ENCODE measurements around the gene PRIMA1.

The PRIMA1 gene

DNA sequence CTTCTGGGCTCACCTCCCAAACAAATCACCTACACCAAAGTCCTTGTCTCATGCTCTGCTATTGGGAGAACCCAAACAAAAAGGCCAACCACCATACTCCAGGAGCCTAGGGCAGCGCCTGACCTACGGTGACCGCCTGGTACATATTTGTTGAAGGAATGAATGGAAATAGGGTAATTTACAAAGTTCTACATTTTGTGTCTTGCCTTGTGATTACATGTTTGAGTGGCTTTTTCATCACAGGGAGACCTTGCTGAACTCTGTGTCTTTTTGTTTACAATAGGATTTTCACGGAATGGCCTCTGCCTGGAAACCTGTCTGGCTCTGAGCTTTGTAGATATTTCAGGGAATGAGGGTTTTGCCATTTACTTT lies 11.3 kb upstream of the PRIMA1 start:
- in situ Hi-C loops (cut with MboI; ENCODE audit: low pct_unique_long_range_greater_than_20kb, low sequenced_read_pairs), result no loop called here
- no peak for DNase-seq

DNA sequence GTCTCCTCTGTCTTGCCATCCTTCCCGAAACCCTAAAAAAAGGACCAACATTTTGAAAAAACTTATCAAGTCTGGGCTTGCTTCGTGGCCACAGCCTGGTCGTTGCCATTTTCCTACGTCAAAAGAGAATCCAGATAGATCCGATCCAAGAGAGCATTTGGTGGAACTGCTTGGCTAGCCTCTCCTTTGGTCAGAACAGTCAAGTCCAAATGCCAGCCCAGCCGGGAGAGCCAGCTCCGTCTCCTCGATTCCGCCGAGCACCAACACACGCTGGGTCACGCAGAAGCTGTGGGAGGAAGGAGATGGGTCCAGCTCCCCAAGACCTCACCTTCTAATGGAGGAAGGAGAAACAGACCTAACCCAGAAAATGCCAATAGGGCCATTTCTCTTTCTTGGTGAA lies 9.3 kb upstream of the PRIMA1 start:
- in situ Hi-C loops (cut with MboI; ENCODE audit: low pct_unique_long_range_greater_than_20kb, low sequenced_read_pairs), result no loop called here

DNA sequence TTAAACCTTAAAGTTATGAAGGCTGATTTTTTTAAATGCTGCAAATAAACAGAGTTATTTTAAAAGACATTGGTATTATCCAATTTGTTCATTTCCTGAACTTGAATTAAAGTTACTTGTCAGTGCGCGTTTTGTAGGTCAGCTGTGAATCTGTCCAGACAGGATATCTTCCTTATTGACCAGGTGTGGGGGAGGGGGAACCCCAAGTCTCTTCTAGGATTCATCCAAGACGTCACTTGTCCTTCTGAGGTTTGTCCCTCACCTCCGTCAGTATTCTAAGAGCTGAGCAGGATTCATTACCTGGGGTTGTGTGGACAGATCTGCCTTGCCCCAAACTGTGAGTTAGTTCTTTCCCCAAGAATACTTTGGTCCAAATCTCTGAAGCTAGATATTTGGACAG lies 8.8 kb upstream of the PRIMA1 start:
- in situ Hi-C loops (cut with MboI; ENCODE audit: low pct_unique_long_range_greater_than_20kb, low sequenced_read_pairs), result no loop called here
- DNase-seq, result no peak

More for the DNA sequence above, 9.3 kb upstream of the PRIMA1 start:
- DNase-seq, result no peak

DNA sequence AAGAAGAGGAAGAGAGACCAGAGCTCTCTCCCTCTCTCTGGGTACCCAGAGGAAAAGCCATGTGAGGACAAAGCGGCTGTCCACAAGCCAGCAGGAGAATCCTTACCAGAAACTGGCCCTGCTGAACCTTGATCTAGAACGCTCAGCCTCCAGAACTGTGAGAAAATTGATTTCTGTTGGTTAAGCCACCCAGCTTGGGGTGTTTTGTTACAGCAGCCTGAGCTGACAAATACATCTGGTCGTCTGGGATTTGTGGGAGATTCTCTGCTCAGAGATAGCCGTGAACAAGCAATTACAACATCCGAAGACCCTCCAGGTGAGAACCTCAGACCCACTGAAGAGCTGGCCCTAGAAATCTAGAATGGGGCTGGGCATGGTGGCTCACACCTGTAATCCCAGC lies 6.5 kb upstream of the PRIMA1 start:
- in situ Hi-C loops (cut with MboI; ENCODE audit: low pct_unique_long_range_greater_than_20kb, low sequenced_read_pairs), result no loop called here
- no peak for DNase-seq

DNA sequence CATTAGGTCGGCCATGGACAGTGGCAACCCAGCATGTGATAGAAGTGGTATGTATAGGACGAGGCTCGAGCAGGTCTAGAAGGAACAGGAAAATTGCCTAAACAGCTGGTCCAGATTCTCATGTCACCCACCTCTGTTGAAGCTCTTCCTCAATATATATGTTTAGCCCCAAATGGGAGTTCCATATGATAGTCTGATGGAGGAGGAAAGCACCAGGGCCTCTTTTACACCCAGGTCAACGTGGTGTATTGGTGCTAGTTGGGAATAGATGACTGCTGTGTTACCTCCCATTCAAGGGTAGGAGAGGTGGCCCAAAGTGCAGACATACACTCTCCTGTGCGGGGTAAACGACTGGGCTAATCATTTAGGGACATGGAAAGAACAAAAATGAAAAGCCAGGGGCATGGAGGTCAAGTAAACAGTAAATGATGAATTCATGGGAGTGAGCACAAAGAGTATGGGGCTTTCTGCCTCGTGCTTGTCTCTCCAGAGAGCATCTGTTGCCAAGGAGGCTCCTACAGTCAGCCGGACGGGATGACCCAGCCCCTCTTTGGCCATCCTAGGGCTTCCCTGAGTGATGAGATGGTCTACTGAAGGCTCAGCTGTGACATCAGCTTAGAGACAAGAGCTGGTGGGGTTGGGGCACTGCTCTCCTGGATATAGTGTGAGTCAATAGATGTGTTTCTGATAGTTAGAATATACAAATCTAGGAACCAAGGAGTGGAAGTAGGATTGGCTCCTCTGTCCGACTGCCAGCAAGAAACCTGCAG lies 5.5 kb upstream of the PRIMA1 start:
- in situ Hi-C loops (cut with MboI; ENCODE audit: low pct_unique_long_range_greater_than_20kb, low sequenced_read_pairs), result no loop called here
- no peak for DNase-seq

DNA sequence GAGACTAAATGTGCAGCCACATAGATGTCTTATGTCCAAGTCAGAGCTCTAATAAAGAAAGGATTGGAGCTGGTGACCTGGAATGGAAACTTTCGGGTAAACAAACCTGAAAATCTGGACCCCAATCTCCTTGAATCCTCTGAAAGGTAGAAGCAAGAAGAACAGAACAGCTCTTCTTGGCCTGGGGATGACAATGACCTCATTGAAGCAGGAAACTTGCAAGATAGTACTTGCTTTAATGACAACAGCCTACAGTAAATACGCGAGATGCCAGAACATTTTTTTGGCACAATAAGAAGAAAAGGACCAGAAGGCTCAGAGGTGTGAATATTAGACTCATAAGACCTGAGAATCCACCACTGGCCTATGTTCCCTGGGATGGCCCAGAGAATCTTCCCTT lies 4.1 kb upstream of the PRIMA1 start:
- DNase-seq, result no peak
- in situ Hi-C loops (cut with MboI; ENCODE audit: low pct_unique_long_range_greater_than_20kb, low sequenced_read_pairs), result no loop called here

DNA sequence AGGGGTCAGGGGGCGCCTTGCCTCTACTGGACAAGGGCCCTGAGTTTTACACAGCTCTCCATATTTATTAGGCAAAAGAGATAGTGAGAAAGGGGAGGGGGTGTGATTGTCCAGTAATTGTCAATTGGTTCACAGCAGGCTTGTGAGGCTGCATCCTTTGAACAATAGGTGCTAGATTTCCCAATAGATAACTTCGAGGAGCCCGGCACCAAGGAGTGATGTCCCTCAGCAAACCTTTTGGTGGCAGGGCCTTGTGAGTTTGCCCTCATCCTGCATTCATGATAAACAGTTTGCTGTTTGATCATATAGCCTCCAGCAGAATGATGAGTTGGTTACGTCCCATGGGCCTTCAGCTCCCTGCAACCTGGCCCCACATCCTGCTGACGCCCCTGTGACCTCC lies 2.7 kb upstream of the PRIMA1 start:
- in situ Hi-C loops (cut with MboI; ENCODE audit: low pct_unique_long_range_greater_than_20kb, low sequenced_read_pairs), result no loop called here
- DNase-seq, result no peak

DNA sequence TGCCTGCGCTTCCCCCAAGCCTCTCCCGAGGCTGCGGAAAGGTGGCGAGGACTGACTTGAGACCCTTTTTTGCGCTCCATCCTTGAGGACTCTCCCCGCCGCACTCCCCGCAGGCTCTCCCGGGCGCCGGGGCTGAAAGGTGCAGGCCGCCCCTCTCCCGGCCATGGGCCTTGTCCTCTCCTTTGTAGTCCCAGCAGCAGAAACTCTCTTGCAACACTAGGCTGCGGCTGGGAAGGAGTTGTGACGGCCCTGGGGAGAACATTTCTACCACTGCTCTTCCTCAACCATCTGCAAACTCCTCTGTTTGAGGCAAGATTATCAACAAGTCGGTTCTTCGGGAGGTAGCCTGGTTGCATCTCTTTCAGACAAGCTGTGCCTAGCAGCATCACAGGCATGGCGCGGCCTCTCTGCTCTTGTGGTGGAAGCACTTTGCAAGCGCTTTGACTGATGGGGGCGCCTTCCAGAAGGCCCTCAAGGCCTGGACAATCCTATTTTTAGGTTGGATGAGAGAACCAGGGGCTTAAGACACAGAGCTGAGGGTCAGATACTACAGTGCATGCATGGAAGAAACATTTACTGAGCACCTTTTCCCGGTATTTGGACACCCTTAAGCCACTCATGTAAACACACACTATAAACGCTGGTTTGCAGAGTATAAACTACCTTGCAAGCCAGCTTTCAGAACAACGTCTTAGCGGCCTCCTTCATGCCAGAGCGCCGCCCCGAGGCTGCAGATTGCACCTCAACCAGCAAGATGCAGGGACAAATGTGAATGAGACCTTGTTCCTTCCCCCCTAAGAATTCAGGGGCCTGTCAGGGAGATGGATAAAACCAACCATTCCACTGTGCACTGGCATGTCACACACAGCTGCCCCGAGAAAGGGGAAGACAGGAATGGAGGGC lies 1.2 kb upstream of the PRIMA1 start:
- no peak for DNase-seq
- in situ Hi-C loops (cut with MboI; ENCODE audit: low pct_unique_long_range_greater_than_20kb, low sequenced_read_pairs), result no loop called here

DNA sequence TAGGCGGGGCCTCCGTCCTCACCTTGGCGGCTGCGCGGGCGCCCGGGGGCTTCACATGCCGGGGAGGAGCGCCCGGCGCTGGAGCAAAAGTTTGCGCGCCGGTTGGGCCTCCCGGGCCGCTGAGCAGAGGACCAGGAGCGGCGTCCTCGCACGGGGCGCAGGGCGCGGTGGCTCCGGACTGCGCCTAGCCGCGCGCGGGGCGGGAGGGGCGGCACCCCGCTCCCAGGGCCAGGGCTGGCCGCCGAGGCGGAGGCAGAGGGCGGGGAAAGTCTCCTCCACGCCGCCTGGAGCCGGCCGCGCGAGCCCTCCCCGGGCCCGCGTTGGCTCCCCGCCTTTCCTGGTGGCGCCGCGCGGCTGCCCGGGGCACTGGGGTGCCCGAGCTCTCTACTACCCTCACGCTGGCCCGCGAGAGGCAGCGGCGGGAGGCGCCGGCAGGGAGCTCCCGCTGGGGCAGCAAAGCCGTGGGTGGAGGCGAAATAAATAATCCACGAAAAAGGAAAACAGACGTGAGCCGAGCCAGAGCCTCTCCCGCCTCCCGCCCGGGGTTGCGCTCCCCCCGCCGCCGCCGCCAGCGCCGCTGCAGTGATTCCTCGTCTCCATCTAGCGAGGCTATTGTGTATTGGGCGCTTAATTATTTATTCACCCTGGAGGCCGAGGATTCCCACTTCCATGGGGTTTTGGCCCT lies 400 bp upstream of the PRIMA1 start:
- in situ Hi-C loops (cut with MboI; ENCODE audit: low pct_unique_long_range_greater_than_20kb, low sequenced_read_pairs), result no loop called here
- DNase-seq, result no peak

DNA sequence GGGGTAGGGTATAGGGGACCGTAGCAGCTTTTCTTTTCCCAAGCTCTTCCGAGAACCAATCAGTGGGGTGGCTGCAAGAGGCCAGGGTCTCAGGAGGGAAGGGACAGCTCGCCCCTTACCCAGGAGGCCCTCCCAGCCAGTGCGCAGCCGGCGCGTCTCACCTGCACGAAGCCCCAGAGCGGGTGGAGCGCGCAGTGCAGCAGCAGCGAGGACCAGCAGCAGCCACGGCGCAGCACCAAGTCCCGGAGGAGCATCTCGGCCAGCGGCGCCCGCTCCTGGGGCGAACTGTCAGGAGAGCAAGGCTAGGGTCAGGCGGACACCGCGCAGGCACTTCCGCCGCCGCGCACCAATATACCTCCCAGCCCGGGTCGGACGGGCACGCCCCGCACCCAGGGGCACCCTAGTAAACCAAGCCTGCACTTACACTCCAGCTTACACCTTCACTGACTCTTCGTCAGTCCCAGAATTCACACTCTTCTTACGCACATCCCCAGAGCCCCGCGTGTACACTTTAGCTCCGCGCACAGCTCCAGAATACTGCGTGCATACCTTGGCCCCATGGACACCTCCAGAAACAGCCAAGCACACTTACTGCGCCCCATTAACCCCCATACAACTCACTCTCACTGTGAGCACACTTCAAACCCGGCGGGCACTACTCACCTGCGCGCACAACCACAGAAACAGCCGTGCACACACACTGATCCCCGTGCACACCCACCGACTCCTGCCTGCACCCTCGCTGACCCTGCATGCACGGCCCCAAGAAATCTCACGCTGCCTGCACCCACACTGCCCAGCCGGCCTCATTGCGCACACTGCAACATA lies 606 bp downstream of the PRIMA1 start:
- in situ Hi-C loops (cut with MboI; ENCODE audit: low pct_unique_long_range_greater_than_20kb, low sequenced_read_pairs), result no loop called here
- no peak for DNase-seq

DNA sequence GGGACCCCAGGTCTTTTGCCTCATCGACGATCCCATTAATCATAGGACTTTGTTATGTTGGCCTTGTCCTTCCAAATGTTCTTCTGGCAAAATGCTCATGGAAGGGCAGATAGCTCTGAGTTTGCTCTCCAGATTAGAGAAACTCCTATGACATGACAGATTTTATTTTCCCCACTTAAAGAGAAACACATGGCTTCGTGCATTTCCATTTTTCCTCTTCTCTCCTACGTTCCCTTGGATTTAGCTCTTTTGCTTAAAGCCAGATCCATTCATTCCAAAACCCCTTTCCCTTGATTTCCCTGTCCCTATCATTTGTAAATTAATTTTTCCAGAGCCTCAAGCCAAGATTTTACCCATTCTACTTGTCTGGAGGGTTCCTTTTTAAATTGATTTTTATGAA lies 2.9 kb downstream of the PRIMA1 start:
- DNase-seq, result no peak
- in situ Hi-C loops (cut with MboI; ENCODE audit: low pct_unique_long_range_greater_than_20kb, low sequenced_read_pairs), result no loop called here

DNA sequence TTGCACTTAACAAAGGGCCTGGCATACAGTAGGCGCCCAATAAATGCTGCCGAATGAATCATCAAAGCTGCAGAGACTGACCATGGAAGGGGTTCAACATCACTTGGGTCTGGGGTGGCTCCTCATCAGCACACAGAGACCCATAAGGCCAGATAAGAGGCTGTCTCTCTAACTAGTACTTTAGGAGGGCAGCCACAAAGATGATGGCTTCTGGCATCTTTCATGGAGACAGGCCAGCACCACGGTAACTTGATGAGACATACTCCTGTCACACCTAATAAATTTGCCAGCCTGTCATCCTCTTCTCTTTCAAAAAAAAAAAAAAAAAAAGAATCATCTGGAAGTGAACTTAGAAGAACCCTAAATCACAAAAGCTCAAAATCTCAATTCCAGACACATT lies 3.4 kb downstream of the PRIMA1 start:
- in situ Hi-C loops (cut with MboI; ENCODE audit: low pct_unique_long_range_greater_than_20kb, low sequenced_read_pairs), result no loop called here
- DNase-seq, result no peak

DNA sequence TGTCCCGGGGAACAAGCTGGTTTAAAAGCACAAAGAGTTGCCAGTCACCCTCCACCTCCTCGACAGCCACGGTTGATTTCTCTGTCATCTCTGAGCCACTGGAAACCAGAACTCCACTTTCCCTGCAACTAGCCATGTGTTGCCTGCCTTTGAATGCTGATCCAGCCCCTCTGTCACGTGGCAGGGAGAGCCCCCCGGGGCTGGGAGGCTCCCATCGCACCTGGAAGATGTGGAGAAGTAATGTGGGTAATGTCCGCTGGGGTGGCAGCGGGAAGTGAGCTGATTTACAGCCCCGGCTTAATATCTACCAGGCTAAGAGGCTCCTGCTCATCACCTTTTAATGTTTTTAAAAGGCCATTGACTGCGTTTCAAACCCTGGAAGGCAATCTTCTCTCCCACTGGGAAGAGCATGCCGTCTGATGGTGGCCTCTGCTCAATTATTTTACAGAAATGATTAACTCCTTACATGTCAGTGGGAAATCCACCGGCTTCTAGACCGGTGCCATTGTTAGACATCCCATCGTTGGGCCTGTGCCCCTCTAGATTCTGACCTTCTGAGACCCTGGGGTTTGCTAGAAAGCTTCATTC lies 7.4 kb downstream of the PRIMA1 start:
- in situ Hi-C loops (cut with MboI; ENCODE audit: low pct_unique_long_range_greater_than_20kb, low sequenced_read_pairs), result no loop called here
- no peak for DNase-seq

DNA sequence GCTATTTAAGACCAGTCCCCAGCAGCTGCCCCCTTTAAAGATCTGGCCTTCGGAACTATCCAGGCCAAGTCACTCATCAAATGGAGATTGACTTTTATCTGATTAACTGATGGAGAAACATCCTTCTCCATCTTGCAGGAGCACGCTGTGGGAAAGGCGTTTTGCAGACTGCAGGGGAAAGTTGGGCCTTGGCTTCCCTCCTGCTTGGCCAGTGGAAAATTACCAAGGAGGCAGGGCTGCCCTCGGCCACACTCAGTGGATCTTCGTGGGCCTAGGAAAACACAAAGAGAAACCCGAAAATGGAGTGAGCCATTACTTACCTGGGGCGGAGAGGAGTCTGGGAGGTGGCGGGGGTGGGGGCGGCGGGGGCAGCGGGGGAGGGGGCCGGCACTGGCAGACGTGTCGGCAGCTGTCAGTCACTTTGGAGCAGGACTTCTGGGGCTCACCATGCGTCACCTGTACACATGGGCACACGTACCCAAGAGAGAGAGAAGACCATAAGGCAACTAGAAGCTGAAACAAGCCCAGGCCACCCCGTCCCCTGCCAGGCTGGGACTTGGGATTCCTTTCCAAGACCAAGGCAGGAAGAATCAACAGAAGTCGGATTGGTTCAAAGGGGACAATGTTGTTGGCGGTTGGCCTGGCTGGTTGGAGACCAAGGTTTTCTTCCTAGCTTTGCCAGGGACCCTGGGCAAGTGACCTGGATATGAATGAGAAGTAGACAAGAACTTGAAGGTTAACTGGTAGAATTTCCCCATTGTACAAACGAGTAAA lies 9.2 kb downstream of the PRIMA1 start:
- in situ Hi-C loops (cut with MboI; ENCODE audit: low pct_unique_long_range_greater_than_20kb, low sequenced_read_pairs), result no loop called here
- DNase-seq, result no peak

DNA sequence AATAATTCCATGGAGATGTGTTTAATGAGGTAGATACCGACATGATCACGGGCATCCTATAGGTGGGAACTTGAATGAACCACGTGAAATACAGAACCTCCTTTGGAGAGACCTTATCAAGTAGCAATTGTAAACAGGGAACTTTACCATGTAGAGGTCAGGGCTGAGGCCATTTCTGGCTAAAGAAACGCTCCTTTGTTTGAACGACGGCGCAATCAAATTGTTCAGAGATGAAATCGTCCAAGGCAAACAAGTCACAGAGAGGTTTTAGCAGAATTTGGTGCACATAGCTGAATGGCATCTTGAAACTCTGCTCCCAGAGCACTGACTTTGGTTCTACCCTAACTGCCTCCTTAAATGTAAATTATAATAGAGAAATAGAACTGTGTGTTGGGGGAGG lies 9.8 kb downstream of the PRIMA1 start:
- in situ Hi-C loops (cut with MboI; ENCODE audit: low pct_unique_long_range_greater_than_20kb, low sequenced_read_pairs), result no loop called here
- no peak for DNase-seq

DNA sequence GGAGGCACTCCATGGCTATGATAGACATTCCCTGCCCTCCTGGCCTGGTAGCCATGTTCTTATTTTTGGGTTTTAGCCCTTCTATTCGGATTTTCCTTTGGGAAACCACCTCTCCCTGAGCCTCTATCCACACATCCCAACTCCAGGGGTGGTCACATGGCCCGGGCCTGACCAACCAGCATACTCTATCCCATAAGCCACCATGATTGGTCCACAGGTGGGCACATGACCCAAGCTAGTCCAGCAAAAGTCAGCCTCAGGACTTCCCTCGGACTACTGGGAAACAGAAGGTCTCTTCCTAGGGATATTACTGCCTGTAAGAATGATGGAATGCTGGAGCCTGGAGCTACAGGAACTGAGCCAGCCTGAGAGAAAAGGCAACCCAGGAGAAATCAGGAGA lies 12.5 kb downstream of the PRIMA1 start:
- in situ Hi-C loops (cut with MboI; ENCODE audit: low pct_unique_long_range_greater_than_20kb, low sequenced_read_pairs), result no loop called here

DNA sequence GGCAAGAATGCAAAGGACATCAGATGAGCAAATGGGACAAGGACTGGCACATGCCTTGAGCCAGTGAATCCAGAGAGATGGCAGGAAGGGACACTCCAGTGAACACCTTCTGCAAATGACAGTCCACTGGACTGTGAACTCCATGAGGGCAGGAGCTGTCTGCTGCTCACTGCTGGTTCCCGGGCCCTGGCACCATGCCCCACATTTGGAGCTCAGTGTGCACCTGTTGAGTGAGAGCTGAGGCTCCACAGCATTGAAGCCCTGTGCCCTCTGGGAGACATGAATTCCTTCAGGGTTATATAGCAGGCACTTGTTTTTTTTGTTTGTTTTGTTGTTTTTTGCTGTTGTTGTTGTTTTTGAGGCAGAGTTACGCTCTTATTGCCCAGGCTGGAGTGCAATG lies 13.1 kb downstream of the PRIMA1 start:
- DNase-seq, result no peak
- in situ Hi-C loops (cut with MboI; ENCODE audit: low pct_unique_long_range_greater_than_20kb, low sequenced_read_pairs), result no loop called here

More for the DNA sequence above, 12.5 kb downstream of the PRIMA1 start:
- DNase-seq, result no peak

DNA sequence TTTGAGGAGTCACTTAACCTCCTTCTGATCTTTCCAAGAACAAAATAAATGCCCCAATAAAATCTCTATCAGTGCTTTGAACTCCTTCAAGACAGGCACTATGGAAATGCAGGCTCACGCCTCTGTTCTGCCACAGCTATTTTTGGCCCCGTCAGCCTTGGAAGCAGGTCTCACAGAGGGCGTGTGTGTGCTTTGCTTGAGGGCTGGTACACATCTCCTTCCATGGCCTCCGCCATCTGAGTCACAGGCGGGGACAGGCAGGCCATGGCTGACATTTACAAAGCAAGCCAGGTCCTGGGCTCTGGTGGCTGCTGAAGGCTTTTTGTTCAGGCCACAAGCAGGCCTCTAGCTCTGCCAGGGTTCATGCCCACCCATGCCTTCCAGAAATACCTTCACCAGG lies 16.0 kb downstream of the PRIMA1 start:
- no peak for DNase-seq
- in situ Hi-C loops (cut with MboI; ENCODE audit: low pct_unique_long_range_greater_than_20kb, low sequenced_read_pairs), result no loop called here
